Measurements from ENCODE around the gene MACC1.

Gene MACC1

DNA sequence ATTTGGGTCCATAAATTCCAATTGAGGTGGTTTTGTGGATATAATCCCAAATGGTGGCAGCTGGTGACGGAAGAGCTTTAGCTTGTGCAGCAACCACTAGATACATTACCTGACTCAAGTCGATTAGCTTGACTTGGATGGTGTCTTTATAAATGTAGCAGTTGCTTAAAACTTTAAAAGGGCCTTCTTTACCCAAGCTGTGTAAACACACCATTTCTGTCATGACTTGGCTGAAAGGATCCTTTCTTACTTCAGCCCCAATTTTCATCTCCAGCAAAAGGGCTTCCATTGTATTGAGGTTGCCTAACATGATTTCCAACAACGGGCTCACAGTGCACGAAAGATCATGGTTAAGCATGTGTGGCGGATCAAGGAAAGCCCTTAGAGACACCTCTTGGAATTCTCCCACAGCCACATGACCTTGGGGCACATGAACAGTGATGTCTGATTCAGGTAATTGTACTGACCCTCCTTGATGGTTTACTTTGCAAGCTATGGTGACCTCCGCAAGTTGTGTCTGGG is 57.9 kb downstream of the MACC1 start:
- H3K4me3 Mint-ChIP-seq = no peak overlapping the region
- H3K27ac Mint-ChIP-seq = no peak overlapping the region
- no peaks in the 10 kb centered on the region for H3K36me3 Mint-ChIP-seq (ENCODE audit: low read depth)
- no peaks in the 10 kb centered on the region for H3K9me3 Mint-ChIP-seq
- intact Hi-C loops (cut with micrococcal nuclease) = loop anchor here (2.0 kb wide), 1 partner anchor 440 kb away; no protein-coding TSS in a partner anchor
- H3K4me1 Mint-ChIP-seq (ENCODE audit: low read depth) = peaks cover 14% of the 10 kb centered on the region
- H3K27me3 Mint-ChIP-seq = no peaks in the 10 kb centered on the region

DNA sequence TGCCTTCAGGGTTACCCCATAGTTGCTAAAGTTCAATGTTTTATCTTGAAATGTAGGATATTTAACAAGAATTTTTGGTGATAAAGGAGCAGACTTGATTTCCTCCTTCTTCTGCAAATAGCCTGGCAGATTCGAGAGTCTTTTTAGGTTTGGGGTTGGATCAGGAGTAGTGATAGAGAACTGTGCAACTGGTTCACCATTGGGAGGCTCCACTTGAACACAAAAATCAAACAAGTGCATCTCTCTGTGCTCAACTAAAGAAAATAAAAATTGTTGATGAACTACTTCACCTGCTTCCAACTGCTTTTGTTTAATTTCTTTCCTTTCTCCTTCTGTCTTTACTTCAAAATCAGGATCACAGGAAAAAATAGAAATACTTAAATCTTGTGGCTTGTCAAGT is 58.5 kb downstream of the MACC1 start:
- H3K27me3 Mint-ChIP-seq = no peaks in the 10 kb centered on the region
- H3K36me3 Mint-ChIP-seq (ENCODE audit: low read depth) = no peaks in the 10 kb centered on the region
- intact Hi-C loops (cut with micrococcal nuclease) = loop anchor here (2.0 kb wide), 1 partner anchor 440 kb away; no protein-coding TSS in a partner anchor
- H3K9me3 Mint-ChIP-seq = no peaks in the 10 kb centered on the region
- H3K4me1 Mint-ChIP-seq (ENCODE audit: low read depth) = peaks cover 14% of the 10 kb centered on the region
- H3K27ac Mint-ChIP-seq = no peak overlapping the region
- no peak overlapping the region for H3K4me3 Mint-ChIP-seq

DNA sequence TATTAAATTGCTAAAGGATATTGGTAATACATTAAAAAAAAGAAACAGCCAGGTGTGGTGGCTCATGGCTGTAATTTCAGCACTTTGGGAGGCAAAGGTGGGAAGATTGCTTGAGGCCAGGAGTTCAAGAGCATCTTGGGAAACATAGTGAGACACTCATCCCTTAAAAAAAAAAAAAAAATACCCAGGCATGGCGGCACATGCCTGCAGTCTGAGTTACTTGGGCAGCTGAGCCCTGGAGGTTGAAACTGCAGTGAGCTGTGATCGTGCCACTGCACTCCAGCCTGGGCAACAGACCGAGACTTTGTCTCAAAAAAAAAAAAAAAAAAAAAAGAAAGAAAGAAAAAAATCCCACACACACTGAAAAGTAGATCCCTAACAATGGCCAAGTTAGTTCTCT is 59.7 kb downstream of the MACC1 start:
- no peaks in the 10 kb centered on the region for H3K36me3 Mint-ChIP-seq (ENCODE audit: low read depth)
- H3K4me1 Mint-ChIP-seq (ENCODE audit: low read depth) = peaks cover 18% of the 10 kb centered on the region

DNA sequence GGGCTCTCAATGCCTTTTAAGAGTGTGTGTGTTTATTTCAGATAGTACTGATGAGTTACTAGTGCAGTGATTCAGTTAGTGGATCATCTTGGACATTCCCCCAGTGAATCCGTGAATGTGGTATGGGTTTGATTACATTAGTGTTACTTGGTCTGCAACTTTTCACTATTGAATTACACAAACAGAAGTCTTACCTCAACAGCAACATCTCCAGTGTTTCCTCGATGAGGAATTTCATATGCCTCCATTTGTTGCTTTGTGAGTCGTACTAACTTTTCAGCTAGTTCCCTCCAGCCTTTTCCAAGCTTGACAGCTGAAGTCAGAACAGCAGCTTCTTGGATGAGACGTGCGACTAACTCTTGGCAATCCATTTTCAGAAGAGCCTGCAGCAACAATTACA is 63.2 kb downstream of the MACC1 start:
- H3K27ac Mint-ChIP-seq = no peak overlapping the region
- no peaks in the 10 kb centered on the region for H3K9me3 Mint-ChIP-seq
- H3K4me3 Mint-ChIP-seq = no peak overlapping the region
- intact Hi-C loops (cut with micrococcal nuclease) = loop anchor here (5.0 kb wide), 1 partner anchor 172 kb away; no protein-coding TSS in a partner anchor
- H3K27me3 Mint-ChIP-seq = no peaks in the 10 kb centered on the region
- H3K4me1 Mint-ChIP-seq (ENCODE audit: low read depth) = peaks cover 35% of the 10 kb centered on the region
- H3K36me3 Mint-ChIP-seq (ENCODE audit: low read depth) = no peaks in the 10 kb centered on the region

More for the DNA sequence above, 59.7 kb downstream of the MACC1 start:
- H3K27me3 Mint-ChIP-seq = no peaks in the 10 kb centered on the region
- intact Hi-C loops (cut with micrococcal nuclease) = no loop called here
- no peak overlapping the region for H3K4me3 Mint-ChIP-seq
- H3K27ac Mint-ChIP-seq = no peak overlapping the region
- no peaks in the 10 kb centered on the region for H3K9me3 Mint-ChIP-seq

DNA sequence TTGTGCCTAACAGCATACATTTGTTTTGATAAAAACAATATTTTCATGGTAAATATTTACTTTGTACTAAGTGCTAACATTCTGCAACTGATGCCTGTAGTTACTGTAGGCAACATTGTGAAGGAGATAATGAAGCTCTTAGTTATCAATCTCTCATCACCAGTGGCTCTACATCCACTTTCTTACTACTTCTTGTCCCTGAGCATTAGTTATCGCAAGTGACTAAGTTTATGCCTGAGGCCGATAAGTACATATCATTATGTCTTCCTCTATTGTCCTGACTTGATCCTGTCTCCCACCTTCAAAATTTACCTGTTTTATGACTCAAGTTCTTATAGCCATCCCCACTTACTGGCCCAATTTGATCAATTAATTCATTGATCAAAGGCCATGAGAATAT is 63.6 kb downstream of the MACC1 start:
- Mint-ChIP-seq H3K4me1 (ENCODE audit: low read depth) (peaks cover 33% of the 10 kb centered on the region), H3K36me3 (ENCODE audit: low read depth) (no peaks in the 10 kb centered on the region), H3K9me3 (no peaks in the 10 kb centered on the region), H3K27me3 (no peaks in the 10 kb centered on the region), H3K4me3 (no peak overlapping the region), H3K27ac (no peak overlapping the region)
- intact Hi-C loops (cut with micrococcal nuclease) = loop anchor here (5.0 kb wide), 1 partner anchor 171 kb away; no protein-coding TSS in a partner anchor

DNA sequence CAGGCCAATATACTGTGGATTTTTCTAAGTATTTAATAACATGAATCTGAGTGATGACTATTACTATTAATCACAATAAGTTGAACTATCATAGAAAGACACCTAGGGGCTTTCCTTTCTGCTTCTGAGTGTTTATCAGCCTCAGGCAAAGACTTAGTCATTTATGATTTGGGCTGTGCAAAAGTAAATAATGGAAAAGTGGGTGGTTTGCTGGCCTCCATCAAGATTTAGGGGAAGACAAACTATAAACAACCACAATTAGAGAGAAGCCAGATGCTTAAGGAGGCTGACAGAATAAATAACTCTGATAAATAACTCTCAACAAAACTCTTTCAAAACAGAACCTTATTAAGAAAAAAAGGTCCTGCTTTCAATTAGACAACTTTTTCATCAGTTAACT is 64.7 kb downstream of the MACC1 start:
- no peaks in the 10 kb centered on the region for H3K9me3 Mint-ChIP-seq
- H3K27ac Mint-ChIP-seq = no peak overlapping the region
- no peaks in the 10 kb centered on the region for H3K27me3 Mint-ChIP-seq
- no peak overlapping the region for H3K4me3 Mint-ChIP-seq
- peaks cover 24% of the 10 kb centered on the region for H3K4me1 Mint-ChIP-seq (ENCODE audit: low read depth)
- intact Hi-C loops (cut with micrococcal nuclease) = loop anchor here (5.0 kb wide), 1 partner anchor 170 kb away; no protein-coding TSS in a partner anchor
- no peaks in the 10 kb centered on the region for H3K36me3 Mint-ChIP-seq (ENCODE audit: low read depth)

DNA sequence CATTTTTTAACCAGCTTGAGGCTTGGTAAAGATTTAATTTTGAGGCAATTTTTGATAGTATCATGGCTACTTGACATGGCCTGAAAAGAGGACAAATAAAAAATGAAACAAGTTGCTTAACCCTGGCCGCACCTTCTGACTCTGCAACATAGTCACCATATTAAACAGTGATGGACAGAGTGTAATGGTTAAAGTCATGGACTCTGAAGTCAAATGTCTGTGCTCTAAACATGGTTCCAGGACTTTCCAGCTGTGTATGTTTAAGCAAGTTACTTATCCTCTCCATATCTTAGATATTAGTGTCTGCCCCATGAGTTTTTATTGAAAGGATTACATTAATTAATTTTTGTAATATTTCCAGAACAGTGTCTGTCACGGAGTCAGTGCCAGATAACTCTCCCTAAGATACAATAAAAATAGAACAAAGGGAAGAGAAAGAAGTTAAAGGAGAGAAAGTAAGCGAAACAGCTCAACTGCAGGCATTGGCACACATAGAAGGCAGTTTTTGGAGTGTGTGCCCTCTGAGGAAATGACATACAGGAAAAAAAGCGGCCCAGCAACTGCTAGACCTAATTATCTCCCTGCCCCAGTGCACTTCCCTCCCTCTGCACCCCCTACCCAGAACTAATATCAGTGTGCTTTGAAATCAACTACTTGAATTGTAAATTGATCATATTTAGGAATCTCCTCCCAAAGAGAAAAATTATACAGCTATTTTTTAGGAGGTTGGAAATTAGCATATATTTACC is 65.3 kb downstream of the MACC1 start:
- peaks cover 26% of the 10 kb centered on the region for H3K4me1 Mint-ChIP-seq (ENCODE audit: low read depth)
- no peak overlapping the region for H3K4me3 Mint-ChIP-seq
- no peaks in the 10 kb centered on the region for H3K27me3 Mint-ChIP-seq
- intact Hi-C loops (cut with micrococcal nuclease) = loop anchor here (5.0 kb wide), 1 partner anchor 170 kb away; no protein-coding TSS in a partner anchor
- H3K36me3 Mint-ChIP-seq (ENCODE audit: low read depth) = no peaks in the 10 kb centered on the region
- H3K27ac Mint-ChIP-seq = no peak overlapping the region
- H3K9me3 Mint-ChIP-seq = no peaks in the 10 kb centered on the region

DNA sequence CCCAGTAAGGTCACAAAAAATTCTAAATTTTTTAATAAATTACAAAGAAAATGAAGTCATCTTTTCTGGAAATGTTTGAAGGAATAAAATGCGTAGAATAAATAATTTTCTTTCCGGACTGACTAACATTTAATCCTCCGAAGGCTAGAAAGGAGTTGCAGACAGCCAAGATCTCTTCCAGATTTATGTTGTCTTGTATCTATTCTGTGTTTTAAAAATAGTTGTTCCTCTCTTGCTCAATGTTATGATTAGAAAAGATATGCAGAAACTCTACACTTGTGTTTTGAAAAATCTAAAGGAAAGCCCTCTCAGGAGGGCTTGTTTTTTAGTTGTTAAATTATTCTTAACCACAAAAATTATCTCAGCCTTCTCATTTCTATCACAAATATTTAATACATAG is 70.7 kb downstream of the MACC1 start:
- no peak overlapping the region for H3K27ac Mint-ChIP-seq
- no peaks in the 10 kb centered on the region for H3K36me3 Mint-ChIP-seq (ENCODE audit: low read depth)
- no peak overlapping the region for H3K4me3 Mint-ChIP-seq
- H3K9me3 Mint-ChIP-seq = no peaks in the 10 kb centered on the region
- no peaks in the 10 kb centered on the region for H3K27me3 Mint-ChIP-seq
- H3K4me1 Mint-ChIP-seq (ENCODE audit: low read depth) = peaks cover 15% of the 10 kb centered on the region
- intact Hi-C loops (cut with micrococcal nuclease) = no loop called here

DNA sequence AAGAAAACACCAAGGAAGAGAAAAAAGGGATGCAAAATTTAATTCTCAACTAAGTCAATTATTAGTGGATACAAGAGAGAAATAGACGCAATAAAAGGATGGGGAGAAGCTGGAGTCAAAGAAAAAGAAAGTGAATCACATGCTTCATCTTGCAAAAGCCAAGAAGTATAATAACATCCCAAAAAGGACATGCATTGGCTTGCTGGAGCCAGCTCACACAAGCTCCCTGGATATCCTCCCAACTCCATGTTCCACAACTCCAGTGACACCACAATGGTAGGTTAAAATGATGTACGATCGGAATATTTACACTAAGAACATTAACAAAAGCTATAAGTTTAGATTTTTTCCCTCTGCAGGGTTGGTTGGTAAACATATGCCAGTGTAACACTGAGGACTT is 72.4 kb downstream of the MACC1 start:
- H3K27me3 Mint-ChIP-seq = no peaks in the 10 kb centered on the region
- peaks cover 8% of the 10 kb centered on the region for H3K4me1 Mint-ChIP-seq (ENCODE audit: low read depth)
- H3K9me3 Mint-ChIP-seq = no peaks in the 10 kb centered on the region
- no peaks in the 10 kb centered on the region for H3K36me3 Mint-ChIP-seq (ENCODE audit: low read depth)
- intact Hi-C loops (cut with micrococcal nuclease) = no loop called here
- H3K4me3 Mint-ChIP-seq = no peak overlapping the region
- no peak overlapping the region for H3K27ac Mint-ChIP-seq

DNA sequence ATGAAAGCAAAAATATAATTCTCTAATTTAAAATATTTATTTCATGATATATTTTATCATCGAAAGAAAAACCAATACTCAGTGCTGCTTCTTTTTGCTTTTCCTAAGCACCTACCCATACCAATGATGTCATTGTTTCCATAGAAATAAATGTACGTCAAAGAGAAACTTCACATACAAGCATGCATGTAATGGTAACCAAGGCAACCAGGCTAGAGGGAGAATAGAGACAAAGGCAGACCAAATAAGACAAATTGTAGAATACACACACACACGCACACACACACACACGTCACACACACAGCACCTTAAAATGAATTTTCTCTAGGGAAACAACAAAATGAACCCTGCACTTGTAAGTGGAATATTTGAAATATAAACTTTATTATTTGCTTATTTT is 75.5 kb downstream of the MACC1 start:
- intact Hi-C loops (cut with micrococcal nuclease) = no loop called here
- H3K36me3 Mint-ChIP-seq (ENCODE audit: low read depth) = no peaks in the 10 kb centered on the region
- no peak overlapping the region for H3K27ac Mint-ChIP-seq
- H3K27me3 Mint-ChIP-seq = no peaks in the 10 kb centered on the region
- no peaks in the 10 kb centered on the region for H3K9me3 Mint-ChIP-seq
- H3K4me3 Mint-ChIP-seq = no peak overlapping the region
- peaks cover 4% of the 10 kb centered on the region for H3K4me1 Mint-ChIP-seq (ENCODE audit: low read depth)

DNA sequence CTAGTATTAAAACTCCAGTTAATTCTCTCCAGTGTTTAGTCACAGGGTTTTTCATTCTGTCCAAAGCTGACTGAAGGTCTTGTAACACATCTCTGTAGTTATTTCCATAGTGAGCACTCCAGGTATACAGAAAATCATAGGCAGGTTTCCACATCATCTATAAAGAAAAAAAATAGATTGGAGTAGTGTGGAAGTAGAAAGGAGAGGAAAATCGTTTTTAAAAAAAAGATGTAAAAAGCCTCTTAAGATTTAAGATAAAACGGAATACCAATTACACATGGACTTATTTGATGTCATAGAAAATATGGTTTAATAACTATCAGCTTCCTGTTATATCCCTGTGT is 76.2 kb downstream of the MACC1 start:
- no peaks in the 10 kb centered on the region for H3K27me3 Mint-ChIP-seq
- H3K27ac Mint-ChIP-seq = no peak overlapping the region
- H3K9me3 Mint-ChIP-seq = no peaks in the 10 kb centered on the region
- H3K4me3 Mint-ChIP-seq = no peak overlapping the region
- no peaks in the 10 kb centered on the region for H3K36me3 Mint-ChIP-seq (ENCODE audit: low read depth)
- intact Hi-C loops (cut with micrococcal nuclease) = no loop called here
- H3K4me1 Mint-ChIP-seq (ENCODE audit: low read depth) = no peaks in the 10 kb centered on the region

DNA sequence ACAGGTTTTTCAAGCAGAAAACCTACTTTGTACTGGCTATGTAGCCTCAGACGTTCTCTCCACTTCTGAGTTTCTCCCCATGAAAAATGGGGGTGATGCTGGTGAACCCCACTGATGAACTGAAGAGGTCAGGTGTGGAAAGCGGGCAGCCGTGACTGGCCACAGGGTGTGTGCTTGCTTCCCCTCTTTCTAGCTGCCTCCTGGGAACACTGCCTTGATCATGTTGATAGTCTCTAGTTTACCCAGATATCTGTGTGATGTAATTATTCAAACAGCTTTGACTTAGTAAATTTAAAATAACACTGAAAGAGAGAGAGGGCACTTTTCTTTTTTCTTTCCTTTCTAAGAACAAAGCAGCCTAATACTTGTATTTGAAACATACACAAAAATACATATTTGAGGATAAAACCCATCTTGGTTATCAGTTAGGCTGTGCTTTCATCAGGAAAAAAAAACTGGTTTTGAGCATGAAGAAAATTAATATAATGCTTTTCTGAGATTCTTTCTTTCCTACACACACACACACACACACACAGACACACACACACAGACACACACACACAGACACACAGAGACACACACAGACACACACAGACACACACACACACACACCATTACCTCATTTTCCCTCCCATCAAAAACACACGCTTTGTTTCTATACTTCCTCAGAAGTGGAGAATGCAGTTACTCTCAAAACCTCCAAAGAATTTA is 76.7 kb downstream of the MACC1 start:
- H3K9me3 Mint-ChIP-seq = no peaks in the 10 kb centered on the region
- no peak overlapping the region for H3K4me3 Mint-ChIP-seq
- no peaks in the 10 kb centered on the region for H3K27me3 Mint-ChIP-seq
- intact Hi-C loops (cut with micrococcal nuclease) = no loop called here
- H3K27ac Mint-ChIP-seq = no peak overlapping the region
- no peaks in the 10 kb centered on the region for H3K4me1 Mint-ChIP-seq (ENCODE audit: low read depth)
- H3K36me3 Mint-ChIP-seq (ENCODE audit: low read depth) = no peaks in the 10 kb centered on the region

DNA sequence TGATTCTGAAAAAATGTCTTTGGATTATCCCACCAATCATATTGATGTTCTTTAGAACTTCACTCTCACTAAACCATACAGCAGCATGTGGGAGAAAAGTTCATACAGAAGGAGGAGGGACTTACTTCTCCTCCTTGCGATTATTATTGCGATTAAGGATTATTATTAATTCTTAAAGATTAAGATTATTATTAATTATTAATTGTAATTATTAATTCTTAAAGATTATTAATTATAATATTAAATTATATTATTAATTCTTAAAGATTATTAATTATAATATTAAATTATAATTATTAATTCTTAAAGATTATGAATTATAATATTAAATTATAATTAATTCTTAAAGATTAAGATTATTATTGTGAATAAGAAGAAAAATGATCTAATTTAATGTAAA is 80.5 kb downstream of the MACC1 start:
- Mint-ChIP-seq H3K4me3 (no peak overlapping the region), H3K27me3 (no peaks in the 10 kb centered on the region), H3K36me3 (ENCODE audit: low read depth) (no peaks in the 10 kb centered on the region), H3K4me1 (ENCODE audit: low read depth) (no peaks in the 10 kb centered on the region), H3K27ac (no peak overlapping the region), H3K9me3 (no peaks in the 10 kb centered on the region)
- intact Hi-C loops (cut with micrococcal nuclease) = no loop called here

DNA sequence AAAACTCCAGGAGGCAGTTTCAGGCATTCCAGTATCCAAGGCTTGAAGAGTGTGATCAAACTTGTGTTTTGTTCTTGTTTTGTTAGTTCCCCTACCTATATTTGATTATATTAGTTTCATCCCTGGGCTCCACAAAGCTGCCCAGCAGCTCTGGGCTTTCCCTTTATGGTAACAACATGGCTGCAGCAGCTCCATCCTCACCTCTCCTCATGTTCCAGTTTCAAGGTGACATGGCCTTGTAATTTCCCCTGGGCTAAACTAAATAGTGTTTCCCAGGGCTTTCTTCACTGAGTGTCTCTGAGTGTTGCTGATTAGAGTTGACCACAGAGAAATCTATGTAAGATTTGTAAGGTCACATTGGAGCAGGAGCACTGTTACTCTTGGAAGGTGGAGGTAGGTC is 83.4 kb downstream of the MACC1 start:
- no peaks in the 10 kb centered on the region for H3K27me3 Mint-ChIP-seq
- H3K4me3 Mint-ChIP-seq = no peak overlapping the region
- H3K9me3 Mint-ChIP-seq = no peaks in the 10 kb centered on the region
- no peaks in the 10 kb centered on the region for H3K36me3 Mint-ChIP-seq (ENCODE audit: low read depth)
- intact Hi-C loops (cut with micrococcal nuclease) = no loop called here
- H3K27ac Mint-ChIP-seq = no peak overlapping the region
- H3K4me1 Mint-ChIP-seq (ENCODE audit: low read depth) = no peaks in the 10 kb centered on the region
